Putamen (tissue), 1 donor: ENCODE results near the gene DSC3.

Experiments
- DNase-seq: peaks from one replicate; pipeline ENCODE4 v3.0.0-alpha.2; 2016; ENCODE audit warnings: low spot score

Gene DSC3

DNA sequence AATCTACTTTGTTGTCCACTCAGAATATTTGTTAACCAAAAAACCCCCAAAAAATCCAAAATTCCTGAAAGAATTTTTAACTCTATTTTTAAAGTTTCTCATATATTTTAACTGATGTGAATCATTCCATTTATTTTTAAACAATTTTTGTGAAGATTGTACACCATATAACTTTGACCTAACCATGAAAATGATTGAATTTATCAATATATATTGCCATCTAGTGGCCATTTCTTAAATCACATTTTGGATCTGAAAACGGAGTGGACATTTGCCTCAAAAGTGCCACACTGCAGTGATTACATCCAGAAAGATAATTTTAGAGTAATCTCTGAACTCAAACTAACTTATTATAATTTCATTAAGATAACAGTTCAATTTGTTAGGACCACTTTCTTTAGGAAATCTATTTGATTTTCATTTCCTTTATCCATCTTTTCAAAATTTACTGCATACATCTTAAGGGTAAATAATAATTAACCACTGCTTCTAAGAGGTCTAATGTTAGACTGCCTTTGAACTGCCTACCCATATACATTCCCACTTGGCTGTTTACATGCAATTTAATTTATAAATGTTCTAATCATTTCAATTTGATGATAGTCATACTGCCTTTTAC lies 71.1 kb downstream of the DSC3 start:
- peak; percentile 7 for DNase-seq

DNA sequence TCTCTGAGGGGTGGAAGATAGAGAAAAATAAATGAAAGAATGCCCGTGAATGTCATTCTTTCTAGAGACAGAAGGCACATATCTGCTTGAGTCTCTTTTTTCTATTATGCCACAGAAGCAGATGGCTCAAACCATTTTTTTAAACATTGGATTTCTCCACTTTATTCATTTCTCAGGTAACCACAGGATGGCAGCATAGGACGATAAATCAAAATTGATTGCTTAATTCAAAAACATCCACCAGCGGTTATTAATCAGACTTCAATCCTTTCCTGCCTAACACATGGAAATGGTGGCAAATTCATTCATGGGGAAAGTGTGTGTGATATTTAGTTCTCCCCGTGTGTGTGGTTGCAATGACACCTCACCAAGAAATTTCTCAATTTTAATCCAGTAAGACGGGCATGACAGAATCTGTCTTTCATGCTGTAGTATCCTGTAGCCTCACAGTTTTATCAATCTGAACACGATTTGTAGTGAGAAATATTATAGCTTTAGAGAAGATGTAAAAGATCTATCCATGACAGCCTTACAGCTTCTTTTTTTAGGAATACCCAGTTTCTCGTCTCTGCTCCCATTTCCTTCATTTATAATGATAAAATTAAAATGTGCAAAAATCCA lies 72.2 kb downstream of the DSC3 start:
- DNase-seq, result peak; percentile 19

DNA sequence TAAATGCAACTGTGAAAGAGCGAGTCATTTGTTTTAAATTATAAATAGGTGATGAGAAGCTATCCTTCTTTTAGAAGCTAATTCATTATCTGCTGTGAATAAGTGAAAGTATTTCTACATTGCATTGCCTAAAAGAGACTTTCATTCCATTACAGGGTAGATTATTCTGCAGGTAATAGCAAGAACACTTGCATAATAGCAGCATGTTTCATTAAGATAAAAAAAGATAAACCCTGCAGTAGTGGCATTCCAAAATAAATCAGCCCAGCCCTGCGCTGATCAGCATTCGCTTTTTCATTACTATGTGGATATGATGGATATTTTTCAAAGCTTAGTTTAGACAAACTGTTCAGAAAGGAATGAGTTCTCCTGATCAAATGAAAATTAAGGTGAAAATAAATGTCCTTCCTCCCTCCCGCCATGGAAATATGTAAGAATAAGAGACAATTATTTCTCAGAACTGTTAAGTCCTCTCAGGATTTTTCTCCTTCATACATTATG lies 72.8 kb downstream of the DSC3 start:
- no peak for DNase-seq

DNA sequence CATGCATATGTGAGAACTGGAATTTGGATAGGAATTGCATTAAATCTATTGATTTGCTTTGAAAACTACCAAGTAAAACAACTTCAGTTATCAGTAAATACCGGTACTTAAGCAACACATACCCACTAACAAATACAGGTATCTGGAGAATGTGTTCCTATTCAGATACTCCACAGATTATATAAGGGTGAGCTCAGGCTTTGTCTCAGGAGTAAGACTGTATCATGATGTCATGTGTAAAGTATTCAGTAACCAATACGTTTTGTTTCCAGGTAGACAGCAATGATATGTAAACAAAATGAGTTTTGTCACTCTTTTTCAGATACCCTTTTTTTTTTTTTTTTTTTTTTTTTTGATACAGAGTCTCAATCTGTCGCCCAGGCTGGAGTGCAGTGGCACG lies 74.8 kb downstream of the DSC3 start:
- no peak for DNase-seq

DNA sequence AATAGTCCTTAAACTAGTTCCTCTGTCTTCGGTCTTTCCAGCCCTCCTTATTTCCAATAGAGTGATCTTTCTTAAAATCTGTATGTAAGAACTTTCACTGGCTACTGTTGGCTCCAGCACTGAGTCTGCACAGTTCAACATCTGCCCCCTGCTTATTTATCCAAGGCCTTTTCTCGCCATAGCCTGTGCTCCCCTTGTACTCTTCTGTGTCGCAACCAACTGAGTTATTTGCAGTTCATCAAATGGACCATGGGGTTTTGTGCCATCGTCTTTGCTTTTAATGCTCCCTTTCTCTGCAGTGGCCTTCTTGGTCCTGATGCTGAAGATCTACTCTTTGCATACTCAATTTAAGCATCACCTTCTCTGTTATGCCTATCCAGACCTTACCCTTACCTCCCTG lies 77.3 kb downstream of the DSC3 start:
- DNase-seq, result no peak

DNA sequence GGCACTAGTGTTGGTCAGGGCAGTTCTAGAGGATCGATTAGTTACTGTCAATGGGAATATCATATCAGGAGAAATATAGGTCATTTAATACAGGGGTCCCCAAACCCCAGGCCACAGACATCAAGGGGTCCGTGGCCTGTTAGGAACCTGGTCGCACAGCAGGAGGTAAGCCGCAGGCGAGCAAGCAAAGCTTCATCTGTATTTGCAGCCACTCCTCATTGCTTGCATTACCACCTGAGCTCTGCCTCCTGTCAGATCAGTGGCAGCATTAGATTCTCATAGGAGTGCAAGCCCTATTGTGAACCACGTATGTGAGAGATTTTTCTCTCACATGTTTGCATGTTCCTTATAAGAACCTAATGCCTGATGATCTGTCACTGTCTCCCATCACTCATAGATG lies 81.9 kb downstream of the DSC3 start:
- no peak for DNase-seq

DNA sequence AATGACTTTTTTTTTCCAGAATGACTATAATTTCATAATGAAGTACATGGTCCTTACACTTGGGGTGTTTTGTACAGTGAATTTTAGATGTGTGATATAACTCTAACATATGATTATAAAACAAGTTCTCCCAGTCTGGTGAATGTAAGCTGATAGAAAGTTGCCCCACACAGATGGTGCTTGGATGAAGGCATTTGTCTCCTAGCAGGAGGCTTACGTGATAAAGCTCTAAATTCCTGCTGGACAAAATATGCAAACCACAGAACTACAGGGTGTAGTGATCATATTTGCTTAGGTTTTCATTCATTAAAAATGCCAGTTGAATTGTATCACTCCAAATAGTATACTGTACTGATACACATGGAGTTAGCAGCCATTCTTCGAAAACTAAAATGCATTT lies 85.5 kb downstream of the DSC3 start:
- no peak for DNase-seq

DNA sequence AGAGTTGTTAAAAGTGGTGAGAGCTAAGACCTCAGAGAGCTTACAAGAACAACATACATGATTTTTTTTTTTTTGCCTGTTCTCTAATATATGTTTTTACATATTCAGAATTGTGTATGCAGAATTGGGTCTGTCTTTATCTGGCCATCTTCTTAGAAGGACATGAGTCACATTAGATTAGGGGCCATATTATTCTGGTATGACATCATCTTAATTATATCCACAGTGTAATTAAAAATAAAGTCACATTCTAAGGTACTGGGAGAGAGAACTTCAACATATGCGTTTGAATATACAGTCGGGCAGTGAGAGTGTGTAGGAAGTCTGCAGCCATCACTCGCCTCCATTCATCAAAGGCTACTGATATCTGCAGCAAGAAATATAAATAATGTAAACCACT lies 88.3 kb downstream of the DSC3 start:
- no peak for DNase-seq

DNA sequence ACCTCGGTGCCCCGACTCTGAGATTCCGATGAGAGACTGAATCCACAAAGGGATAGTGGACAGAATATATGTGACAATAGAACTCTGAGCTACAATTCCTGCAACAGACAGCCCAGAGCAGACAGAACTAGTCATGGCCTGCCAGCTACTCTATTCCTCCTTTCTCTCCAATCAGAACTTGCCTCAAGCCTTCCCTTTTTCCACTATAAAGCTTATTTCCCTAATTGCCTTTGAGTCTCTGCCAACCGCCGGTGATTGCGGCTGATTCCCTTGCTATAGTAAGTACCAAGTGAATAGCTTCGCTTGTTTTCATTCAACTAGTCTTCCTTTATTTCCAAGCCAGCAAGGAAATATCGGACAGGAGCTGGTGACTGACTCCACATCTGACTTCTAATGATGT lies 96.8 kb downstream of the DSC3 start:
- DNase-seq, result no peak

DNA sequence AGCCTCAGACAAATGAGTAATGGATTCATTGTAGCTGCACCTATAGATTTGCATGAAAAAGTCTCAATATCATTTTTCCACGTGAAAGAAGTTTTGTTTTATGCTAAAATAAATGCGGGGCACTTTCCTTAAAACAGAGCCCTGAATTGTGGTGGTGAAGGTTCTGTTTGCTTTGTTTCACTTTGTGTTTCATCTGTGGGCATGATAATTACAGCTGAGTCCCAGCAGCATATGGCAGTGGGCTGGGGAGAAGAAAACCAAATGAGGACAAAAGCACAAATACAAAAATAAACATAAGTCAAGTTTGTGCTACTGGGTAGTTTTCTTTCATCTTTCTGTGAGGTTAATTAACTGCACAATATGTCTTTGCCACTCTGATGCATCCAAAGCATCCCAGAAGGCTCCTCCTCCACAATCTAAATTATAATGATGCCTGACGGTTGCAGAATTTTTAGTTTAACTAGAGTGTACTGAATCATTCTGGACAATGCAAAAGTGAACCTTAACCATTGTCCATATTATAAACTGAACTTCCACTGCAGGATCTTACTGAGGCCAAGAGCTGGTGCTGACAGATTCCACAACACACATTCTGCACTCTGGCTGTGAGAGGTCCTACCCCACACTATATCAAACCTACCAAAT lies 97.6 kb downstream of the DSC3 start:
- DNase-seq, result no peak

DNA sequence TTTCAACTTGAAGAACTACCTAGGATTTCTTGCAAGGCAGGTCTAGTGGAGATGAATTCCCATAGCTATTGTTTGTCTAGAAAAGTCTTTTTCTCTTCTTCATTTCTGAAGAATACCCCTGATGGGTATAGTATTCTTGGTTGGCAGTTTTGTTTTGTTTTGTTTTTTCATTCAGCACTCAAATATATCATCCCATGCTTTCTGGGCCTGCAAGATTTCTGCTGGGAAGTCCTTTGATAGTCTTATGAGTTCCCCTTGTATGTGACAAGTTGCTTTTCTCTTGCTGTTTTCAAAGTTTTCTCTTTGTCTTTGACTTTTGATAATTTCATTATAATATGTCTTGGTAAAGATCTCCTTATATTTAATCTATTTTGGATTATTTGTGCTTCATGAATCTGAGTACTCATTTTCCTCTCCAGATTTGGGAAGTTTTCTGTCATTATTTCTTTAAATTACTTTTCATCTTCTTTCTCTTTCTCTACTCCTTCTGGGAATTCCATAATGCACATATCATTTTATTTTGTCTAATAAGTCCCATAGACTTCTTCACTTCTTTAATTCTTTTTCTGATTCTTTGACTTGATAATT lies 101.5 kb downstream of the DSC3 start:
- DNase-seq, result no peak
